Right atrium auricular region (tissue), 2 donors: ENCODE measurements around the gene ZNF221. TPM values are rescaled to one million over a fixed set of nuclear protein-coding genes. Genes with fewer than 3 reads are reported as not detected.
A peak's percentile ranks its signal among the peaks of the same experiment; 100 is the strongest.

Source experiments
- DNase-seq: peaks from one replicate; pipeline ENCODE4 v3.0.0-alpha.2; 2019; ENCODE audit warnings: low spot score
- H3K27ac ChIP-seq, 2 donors: fragments of 200-600 bp; sonication (generic); 1 replicate in 1 of 2; 2 replicates in 1 of 2; pipeline ENCODE4 v1.5.1; 2016 to 2019
- H3K27me3 ChIP-seq, 2 donors: fragments of 200-600 bp; sonication (generic); one replicate each; pipeline versions ENCODE4 v1.5.1 to v1.6.0; 2017 to 2019
- H3K36me3 ChIP-seq: fragments of 200-600 bp; sonication (generic); one replicate; pipeline ENCODE4 v1.5.1; 2016
- H3K4me1 ChIP-seq, 2 donors: fragments of 200-600 bp; sonication (generic); one replicate each; pipeline versions ENCODE4 v1.5.1 to v1.6.0; 2017 to 2019
- H3K4me3 ChIP-seq, 2 donors: fragments of 200-600 bp; sonication (generic); 1 replicate in 1 of 2; 2 replicates in 1 of 2; pipeline ENCODE4 v1.5.1; 2017 to 2019; ENCODE audit warnings: mild to moderate bottlenecking in 1 of 2, moderate library complexity in 1 of 2
- H3K9me3 ChIP-seq, 2 donors: fragments of 200-600 bp; sonication (generic); one replicate each; pipeline ENCODE4 v1.5.1; 2019
- total RNA-seq, 2 donors: library from RNA; depleted of rRNA; stranded (reverse); fragments of >200 nt; gene quantifications; one replicate each; pipeline ENCODE4 v1.1.0, GENCODE V29; 2016
- TF ChIP-seq, protein P1 (sequence below), 2 donors: fragments of 200-600 bp; sonication (generic); IDR thresholded peaks; one replicate each; pipeline ENCODE4 v1.5.1; 2019; ENCODE audit warnings: antibody characterized with exemption in 2 of 2

ZNF221 gene
- total RNA-seq, 2 donors from 2014 or later: 3.0 to 4.1 TPM

DNA sequence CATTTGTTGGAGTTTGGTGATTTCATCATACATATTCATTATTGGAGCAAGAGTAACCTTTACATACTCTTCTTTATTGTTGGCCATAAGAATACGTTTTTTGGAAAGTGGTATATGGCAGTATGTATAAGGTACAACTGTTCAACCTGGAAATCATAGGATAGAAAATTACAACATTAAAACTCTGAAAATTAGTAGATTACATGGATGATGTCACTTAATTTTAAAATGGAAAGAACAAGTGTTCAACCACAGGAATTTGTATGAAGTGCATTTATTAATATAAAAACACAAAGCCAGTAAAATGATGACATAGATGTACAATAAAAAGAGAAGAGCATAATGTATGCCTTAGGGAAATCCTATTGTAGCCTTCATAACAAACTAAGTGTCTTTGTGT, 25.7 kb downstream of the ZNF221 start:
- H3K27ac ChIP-seq: no peak overlapping the region
- no peaks in the 10 kb centered on the region for H3K27me3 ChIP-seq
- H3K4me1 ChIP-seq: no peaks in the 10 kb centered on the region
- peaks cover 6 to 82% of the 10 kb centered on the region in 2 donors for H3K9me3 ChIP-seq
- no peak for DNase-seq
- TF ChIP-seq, protein P1, sequence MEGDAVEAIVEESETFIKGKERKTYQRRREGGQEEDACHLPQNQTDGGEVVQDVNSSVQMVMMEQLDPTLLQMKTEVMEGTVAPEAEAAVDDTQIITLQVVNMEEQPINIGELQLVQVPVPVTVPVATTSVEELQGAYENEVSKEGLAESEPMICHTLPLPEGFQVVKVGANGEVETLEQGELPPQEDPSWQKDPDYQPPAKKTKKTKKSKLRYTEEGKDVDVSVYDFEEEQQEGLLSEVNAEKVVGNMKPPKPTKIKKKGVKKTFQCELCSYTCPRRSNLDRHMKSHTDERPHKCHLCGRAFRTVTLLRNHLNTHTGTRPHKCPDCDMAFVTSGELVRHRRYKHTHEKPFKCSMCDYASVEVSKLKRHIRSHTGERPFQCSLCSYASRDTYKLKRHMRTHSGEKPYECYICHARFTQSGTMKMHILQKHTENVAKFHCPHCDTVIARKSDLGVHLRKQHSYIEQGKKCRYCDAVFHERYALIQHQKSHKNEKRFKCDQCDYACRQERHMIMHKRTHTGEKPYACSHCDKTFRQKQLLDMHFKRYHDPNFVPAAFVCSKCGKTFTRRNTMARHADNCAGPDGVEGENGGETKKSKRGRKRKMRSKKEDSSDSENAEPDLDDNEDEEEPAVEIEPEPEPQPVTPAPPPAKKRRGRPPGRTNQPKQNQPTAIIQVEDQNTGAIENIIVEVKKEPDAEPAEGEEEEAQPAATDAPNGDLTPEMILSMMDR (IDR thresholded peaks at IDR 0.05): no peak
- H3K4me3 ChIP-seq: no peak overlapping the region
- no peaks in the 10 kb centered on the region for H3K36me3 ChIP-seq

DNA sequence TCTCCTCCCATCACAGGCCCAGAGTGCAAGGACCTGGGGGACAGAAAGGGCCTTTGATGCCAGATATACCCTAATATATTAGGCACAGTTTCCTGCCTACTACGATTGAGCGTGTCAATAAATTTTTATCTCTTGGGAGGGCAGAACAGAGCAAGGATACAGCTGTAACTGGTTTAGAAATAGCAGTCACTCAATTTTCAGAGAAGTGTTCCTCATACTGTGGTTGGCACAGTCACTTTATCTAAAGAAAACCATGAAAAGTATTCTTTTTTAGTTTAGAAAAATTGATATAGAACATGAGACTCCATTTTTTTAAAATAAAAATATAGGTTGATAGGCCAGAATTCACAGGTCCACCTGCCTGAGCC, 32.5 kb downstream of the ZNF221 start:
- TF ChIP-seq, protein P1 (IDR thresholded peaks at IDR 0.05): no peak
- Histone ChIP-seq H3K9me3 (peaks cover 0 to 16% of the 10 kb centered on the region in 2 donors), H3K27me3 (no peaks in the 10 kb centered on the region), H3K27ac (peak overlapping the region; percentile 80 to 85), H3K4me1 (peaks cover 0 to 7% of the 10 kb centered on the region in 2 donors), H3K36me3 (peaks cover 3% of the 10 kb centered on the region), H3K4me3 (peak overlapping the region; percentile 64 to 73)
- no peak for DNase-seq

DNA sequence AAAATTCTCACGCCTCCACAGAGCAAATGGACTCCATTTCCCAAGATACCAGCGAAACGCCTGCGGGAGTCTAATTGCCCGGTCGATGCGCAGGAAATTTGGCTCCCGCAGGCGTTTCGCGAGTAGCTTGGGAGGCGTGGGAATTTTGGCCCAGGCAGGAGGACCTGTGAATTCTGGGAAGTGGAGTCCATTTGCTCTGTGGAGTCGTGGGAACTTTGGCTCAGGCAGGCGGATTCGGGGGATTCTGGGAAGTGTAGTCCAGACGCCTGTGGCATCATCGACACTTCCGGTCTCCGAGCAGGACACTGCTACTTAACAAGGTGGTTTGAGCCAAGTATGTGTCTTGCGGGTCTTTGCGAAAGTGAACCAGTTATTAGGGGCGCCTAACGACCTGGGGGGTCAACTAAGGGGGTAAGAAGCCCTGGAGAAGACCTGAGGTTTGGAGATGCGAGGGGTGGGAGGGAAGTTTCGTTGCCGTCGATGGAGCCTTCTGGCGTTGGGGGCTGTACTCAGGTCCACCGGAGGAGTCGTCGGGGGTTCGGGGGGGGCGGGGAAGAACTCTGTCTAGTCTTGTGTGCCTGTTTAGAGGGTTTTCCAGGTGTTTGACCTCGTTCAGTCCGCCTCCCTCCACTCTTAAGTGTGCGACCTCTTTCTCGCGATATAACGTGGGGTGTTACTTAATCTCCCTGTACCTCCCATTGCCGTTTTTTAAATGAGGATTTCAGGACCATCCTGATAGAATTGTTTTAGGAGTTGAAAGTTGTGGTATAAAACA, 33.1 kb downstream of the ZNF221 start, which contains the start of gene ZNF155:
Gene ZNF155 (plus strand): TSS at position 277 of the 775 bp plus-strand sequence. CDS start 4,356 bp downstream, outside the sequence.
- H3K4me1 ChIP-seq: peaks cover 0 to 7% of the 10 kb centered on the region in 2 donors
- H3K4me3 ChIP-seq: peak within 1 kb of the TSS; percentile 64 to 73
- H3K36me3 ChIP-seq: peaks cover 9% of the 10 kb centered on the region
- TF ChIP-seq, protein P1 (IDR thresholded peaks at IDR 0.05): no peak
- peak; percentile 97 for DNase-seq
- peak within 1 kb of the TSS; percentile 80 to 85 for H3K27ac ChIP-seq
- peaks cover 0 to 16% of the 10 kb centered on the region in 2 donors for H3K9me3 ChIP-seq
- H3K27me3 ChIP-seq: no peaks in the 10 kb centered on the region

DNA sequence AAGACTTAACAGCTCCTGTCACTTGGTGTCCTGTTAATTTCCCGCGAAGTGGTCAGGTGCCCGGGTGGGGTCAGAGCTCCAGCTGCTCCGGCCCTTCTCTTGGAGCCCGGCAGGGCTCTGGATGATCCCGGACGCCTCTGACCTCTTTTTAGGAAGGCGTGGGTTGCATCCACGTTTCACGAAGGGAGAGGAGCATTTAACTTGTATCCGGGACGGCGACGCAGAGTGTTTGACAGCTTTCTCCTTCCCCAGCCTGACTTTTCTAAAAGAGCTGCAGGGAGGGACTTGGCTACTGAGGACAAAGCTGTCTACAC, 33.6 kb downstream of the ZNF221 start:
- H3K27ac ChIP-seq: peak overlapping the region; percentile 80 to 85
- no peak for DNase-seq
- TF ChIP-seq, protein P1 (IDR thresholded peaks at IDR 0.05): no peak
- peaks cover 14% of the 10 kb centered on the region for H3K36me3 ChIP-seq
- H3K4me3 ChIP-seq: peak overlapping the region; percentile 64 to 73
- H3K4me1 ChIP-seq: peaks cover 0 to 7% of the 10 kb centered on the region in 2 donors
- no peaks in the 10 kb centered on the region for H3K27me3 ChIP-seq
- peaks cover 0 to 11% of the 10 kb centered on the region in 2 donors for H3K9me3 ChIP-seq

DNA sequence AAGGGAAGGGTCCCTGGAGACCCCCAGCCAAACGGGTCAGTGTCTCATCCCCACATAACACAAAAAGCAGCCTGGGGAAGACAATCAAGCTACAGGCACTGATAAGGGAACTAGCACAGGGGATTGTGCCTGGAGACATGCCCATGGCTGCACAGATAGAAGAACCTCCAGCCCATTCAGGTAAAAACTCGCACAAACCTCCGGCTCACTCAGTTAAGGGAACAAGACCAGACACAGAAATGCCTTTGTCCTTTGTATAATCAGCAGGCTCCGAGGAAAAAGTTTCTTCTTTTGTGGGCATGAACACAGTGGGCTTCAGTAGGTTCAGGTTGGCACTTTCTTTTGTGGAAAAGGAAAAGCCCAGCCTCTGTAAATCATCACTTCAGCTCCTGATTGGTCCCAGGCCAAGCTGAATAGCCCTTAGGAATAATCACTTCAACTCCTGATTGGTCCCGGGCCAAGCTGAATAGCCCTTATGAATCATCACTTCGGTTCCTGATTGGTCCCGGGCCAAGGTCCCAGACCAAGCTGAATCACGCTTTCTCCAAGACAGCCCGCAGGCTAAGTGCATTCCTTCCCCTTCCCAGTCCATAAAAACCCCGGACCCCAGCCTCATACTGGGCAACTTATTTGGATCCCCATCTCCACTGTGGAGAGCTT, 46.7 kb downstream of the ZNF221 start:
- H3K36me3 ChIP-seq: peaks cover 38% of the 10 kb centered on the region
- no peaks in the 10 kb centered on the region for H3K9me3 ChIP-seq
- no peak overlapping the region for H3K4me3 ChIP-seq
- no peak for DNase-seq
- H3K4me1 ChIP-seq: peaks cover 0 to 6% of the 10 kb centered on the region in 2 donors
- H3K27me3 ChIP-seq: no peaks in the 10 kb centered on the region
- H3K27ac ChIP-seq: no peak overlapping the region
- TF ChIP-seq, protein P1 (IDR thresholded peaks at IDR 0.05): no peak
